Endometrium (tissue), 2 donors: ENCODE measurements around the gene ARL6IP6.
"Not testable (repeated sequence)": the region's sequence is repeated elsewhere in the genome, so short reads cannot be mapped to it uniquely, and the experiment has no call there.

Source experiments
- FAIRE-seq: peaks from 2 replicates; lab custom pipeline; 2012; peaks lifted over from hg19 to GRCh38; lab: Jason Lieb, UNC
- donor health status: control.
- donor health status: control.

ARL6IP6 gene

DNA sequence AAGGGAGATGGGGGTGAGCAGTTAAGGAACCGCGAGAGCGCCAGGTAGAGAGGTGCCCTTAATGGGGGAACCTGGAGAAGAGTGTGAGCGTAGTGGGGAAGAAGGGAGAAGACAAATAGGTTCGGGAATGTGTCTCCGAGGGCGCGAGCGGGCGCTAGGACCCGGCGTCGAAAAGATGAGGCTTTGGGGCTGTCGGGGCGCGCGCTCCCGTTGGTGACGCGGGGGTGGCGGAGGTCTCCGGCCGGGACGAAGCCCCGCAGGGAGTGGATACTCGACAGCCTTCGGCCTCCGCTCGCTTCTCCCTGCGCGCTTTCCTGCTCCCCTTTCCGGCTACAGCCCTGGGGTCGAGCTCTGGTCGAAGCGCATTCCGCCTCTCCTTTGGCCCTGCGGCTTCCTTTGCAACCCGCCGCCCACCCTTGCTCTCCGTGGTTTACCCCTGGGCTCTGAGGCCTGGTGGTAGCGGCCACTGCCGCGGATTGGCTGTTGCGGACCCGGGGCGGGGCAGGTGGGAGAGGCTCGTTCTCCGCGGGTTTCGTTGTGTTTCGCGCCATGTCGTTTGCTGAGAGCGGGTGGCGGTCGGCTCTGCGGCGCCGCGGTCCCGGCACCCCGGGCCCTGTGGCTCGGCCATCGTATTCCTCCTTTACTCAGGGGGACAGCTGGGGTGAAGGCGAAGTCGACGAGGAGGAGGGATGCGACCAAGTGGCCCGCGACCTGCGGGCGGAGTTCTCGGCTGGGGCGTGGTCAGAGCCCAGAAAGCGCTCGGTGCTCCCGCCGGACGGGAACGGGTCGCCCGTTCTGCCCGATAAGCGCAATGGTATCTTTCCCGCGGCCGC is at the start of gene ARL6IP6:
TSS of gene ARL6IP6 (plus strand) at position 545 of the 833 bp plus-strand sequence. CDS start at position 550, 5 bp downstream.
- peak; percentile 12 for FAIRE-seq

DNA sequence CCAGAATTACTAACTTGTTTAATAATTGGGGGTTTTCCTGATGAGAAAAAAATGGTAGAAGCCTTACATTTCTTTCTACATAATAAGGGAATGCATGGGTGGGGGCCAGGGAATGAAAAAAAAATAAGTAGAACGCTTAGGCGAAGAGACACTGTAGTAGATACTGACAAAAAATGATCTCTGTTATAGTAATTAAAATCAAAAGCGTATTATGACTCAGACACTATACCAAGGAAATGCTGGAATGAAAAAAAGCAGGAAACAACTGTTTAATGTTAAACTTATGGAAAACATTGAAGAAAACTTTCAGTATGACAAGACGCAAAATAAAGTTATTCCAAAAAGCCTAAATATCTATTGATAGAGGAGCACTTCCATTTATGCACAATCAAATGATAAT is 44.1 kb upstream of the ARL6IP6 start:
- no peak for FAIRE-seq

DNA sequence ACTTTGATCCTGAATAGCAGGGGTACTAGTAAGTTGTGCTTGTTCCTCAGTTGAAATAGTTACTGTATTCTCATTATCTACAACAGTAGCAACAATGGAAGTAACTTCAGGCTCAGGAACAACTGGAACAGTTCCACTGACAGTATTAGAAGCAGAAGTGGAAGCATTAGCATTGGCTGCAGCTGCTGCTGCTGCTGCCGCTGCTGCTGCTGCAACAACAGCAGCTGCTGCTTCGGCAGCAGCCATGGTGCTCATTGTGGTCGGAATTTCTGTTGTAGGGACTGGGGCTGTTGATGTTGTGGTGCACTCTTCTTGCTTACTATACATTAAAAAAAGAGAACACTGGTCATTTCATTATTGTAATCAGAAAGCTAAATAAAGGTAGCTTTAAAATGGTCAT is 42.0 kb upstream of the ARL6IP6 start:
- FAIRE-seq, result no peak

DNA sequence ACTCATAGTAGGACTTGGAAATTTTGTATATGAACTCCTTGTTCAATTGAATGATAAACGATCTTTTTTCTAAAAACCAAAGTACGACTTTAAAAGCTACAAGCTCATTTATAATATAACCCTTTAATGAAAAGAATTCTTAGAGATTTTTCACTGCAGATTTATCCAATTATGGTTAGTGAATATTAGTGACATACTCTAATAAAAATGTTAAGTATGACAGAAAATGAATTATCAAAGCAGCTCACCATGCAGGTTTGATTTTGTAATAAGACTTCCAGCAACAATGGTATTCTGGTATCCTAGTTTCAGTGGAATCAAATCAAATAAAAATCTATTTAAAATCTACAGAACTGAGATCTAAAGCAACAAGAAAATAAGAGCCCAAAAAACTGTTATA is 39.6 kb upstream of the ARL6IP6 start:
- no peak for FAIRE-seq

DNA sequence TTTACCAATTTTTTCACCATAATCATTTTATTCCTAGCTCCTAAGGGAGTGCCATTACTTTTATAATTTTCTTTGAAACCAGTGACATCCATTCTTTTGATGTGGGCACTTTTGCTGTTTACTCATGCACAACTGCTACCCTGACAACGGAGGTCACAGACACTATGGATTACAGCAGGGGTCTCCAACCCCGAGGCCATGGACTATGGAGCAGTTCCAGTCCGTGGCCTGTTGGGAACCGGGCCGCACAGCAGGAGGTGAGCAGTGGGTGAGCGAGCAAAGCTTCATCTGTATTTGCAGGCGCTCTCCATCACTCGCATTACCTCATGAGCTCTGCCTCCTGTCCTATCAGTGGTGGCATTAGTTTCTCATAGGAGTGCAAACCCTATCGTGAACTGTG is 35.8 kb upstream of the ARL6IP6 start:
- no peak for FAIRE-seq

DNA sequence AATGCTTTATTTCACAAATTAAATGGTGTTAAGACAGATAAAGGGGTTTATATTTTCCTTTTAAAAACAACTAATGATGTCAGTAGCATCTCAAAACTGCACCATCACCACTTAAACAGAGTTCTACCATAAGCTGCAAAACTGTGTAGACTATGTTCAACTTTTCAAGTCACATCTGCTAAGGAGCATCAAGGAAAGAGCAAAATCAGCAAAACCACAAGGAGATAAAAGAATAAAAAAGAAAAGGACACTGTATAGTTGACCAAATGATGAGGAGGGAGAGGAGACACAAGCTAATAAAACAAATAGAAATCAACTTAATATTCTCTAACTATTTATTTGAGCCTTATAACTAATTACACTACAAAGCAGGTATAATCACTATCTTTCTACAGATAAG is 35.0 kb upstream of the ARL6IP6 start:
- no peak for FAIRE-seq

DNA sequence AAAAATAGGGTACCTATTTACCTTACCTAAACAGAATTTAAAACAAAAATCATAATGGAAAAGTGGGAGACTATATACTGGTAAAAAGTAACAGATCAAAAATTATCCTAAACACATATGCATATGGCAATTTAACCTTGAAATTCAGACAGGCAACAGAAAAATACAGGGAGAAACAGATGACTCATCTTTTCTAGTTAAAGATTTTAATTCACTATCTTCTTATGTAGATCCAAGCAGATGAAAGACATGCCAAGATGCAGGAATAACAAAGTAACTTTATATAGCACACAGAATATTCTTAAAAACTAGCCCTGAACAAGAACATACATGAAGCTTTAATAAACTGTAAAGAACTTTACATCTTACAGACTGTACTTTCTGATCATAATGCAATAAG is 32.1 kb upstream of the ARL6IP6 start:
- FAIRE-seq, result no peak

DNA sequence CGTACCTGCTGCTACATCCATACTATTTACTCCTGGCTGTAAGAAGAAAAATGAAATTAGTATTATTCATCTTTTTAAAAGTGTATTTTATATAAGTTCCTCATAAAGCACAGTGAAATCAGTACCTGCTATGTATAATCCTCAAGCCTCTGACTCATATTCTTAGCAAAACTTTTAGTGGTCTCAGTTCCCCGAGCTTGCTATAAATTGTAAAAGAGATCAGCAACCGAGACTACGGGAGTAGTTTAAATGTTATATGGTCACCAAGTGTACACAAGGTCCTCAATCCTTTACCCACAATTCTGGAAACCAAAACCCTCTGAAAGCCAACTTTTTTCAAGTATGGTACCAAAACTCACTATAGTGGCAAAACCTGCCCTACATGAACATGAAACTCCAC is 25.4 kb upstream of the ARL6IP6 start:
- FAIRE-seq, result no peak

DNA sequence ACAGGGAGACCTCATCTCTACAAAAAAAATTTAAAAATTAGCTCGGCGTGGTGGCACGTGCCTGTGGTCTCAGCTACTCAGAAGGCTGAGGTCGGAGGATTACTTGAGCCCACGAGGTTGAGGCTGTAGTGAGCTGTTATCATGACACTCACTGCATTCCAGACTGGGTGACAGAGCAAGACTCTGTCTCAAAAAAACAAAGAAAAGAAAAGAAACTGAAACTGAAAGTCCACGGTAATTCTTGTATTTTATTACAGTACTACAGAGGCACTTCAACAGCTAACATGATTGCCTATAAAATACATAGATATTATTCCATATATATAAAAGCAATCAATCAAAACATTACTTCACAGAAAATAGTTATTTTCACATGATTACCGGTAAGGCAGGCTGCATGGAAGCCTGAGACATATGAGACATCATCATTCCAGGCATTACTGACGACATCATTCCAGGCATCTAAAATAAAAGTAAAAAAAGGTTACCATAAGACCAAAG is 24.2 kb upstream of the ARL6IP6 start:
- no peak for FAIRE-seq

DNA sequence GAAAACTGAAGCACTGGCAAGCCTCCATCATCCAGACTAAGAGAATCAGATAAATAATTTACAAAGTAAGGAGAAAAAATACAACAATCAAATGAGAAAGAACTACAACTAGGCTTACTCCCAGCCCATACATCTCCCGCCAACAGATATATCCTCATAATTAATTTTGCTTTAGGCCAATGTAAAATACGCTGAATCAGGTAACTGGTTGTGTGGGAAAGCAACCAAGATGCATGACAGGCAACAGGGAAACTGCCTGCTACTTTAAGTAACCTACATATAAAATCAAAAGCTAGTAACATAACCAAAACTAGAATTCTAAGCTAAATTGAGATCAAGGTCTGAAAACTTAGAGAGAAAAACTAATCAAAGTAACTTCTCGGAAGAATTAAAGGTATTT is 22.7 kb upstream of the ARL6IP6 start:
- FAIRE-seq, result no peak

DNA sequence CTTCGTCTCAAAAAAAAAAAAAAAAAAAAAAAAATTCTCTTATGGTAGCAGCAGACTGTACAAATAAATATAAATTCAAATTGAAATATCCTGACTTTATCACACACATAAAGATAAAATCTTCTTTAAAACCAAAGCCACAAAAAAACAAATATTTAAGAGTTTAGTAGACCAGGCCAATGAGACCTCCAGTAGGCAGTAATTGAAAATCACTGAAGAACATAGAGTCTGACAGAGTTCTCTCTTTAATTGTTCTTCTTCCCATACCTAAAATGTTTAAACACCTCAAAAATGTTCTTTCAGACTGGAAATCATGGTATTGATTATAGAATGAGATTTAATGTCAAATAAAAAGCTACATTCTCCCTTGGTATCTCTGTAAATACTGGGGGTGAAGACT is 21.9 kb upstream of the ARL6IP6 start:
- peak; percentile 51 for FAIRE-seq

DNA sequence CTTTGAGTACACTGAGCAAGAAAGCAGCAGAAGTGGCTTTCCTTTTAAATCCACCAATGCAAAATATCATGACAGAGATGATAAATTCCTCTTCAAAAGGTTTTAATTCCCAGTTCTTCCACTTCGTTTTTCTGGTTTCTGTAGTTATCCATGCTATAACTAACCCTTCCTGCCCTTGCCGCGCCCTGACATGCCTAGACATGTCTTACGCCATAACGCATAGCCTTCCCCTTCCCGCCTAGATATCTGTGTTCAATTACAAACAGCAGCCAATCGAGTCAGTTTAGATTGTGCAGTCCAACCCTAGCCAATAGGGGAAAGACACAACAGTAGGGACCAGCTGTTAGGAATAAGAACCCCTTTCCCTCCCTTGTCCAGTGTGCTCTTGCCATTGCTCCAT is 17.2 kb upstream of the ARL6IP6 start:
- no peak for FAIRE-seq

DNA sequence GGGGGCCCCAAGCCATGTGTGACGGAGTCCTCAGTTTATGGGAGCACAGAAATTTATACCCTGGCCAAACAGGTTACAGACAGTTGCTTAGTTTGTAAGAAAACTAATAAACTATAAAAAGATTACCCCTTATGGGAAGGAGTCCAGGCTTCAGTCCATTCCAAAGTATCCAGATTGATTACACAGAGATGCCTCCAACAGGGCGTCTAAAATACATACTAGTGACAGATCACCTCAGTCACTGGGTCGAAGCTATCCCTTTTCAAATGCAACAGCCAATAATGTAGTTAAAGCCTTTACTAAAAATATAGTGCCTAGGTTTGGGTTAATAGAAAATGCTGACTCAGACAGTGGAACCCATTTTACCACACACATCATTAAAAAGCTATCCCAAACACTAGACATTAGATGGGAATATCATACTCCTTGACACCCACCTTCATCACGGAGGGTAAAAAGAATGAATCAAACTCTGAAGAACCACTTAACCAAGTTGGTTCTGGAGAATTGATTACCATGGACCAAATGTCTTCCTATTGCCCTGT is 11.9 kb upstream of the ARL6IP6 start:
- FAIRE-seq, result no peak

DNA sequence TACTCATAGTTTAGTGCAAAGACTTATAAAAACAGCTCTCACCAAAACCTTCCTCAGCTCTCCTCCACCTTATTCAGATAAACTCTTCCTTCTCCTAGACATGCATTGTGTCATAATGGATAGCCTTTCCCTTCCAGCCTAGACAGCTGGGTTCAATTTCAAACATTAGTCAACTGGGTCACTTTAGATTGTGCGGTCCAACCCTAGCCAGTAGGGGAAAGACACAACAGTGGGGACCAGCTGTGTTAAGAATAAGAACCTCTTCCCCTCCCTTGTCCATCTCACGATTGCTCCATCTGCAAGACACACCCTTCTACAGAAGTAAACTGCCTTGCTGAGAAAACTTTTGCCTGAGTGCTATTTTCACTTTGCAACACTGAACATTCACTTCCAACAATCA is 9.7 kb upstream of the ARL6IP6 start:
- FAIRE-seq, result no peak

DNA sequence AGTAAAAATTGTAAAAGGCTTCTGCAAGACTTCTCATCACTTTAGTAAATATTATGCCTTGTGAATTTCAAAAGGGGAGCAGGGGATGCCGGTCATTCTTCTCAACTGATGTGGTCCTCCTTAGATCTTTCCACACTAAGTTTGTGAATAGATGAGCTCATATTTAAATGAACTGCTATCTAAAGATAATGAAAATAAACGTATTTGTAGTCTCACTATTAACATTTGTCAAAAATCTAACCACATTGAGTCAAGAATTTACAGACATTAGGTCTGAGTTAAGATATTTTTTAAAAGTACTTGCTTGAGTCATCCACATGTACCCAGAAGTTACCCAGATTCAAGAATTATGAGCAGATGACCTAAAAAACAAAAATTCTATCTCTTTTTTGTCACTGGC is 7.7 kb upstream of the ARL6IP6 start:
- FAIRE-seq, result no peak

DNA sequence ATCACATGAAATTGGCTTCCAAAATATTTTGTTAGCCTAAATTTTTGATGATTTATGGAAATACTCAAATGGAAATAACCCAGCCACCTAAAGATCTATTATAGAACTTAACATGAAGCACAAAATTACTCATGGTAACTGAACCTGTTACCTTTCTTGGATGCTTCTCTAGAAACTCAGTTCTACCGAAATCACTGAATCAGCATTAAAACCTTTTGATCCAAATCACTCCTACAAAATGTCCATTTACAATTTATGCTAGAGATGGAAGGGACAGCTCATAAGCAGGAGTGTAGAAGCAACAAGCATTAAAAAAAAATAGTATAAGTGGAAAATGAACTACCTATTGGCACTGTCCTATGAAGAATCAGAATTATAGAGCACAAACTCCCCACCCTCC is 3.3 kb upstream of the ARL6IP6 start:
- no peak for FAIRE-seq

DNA sequence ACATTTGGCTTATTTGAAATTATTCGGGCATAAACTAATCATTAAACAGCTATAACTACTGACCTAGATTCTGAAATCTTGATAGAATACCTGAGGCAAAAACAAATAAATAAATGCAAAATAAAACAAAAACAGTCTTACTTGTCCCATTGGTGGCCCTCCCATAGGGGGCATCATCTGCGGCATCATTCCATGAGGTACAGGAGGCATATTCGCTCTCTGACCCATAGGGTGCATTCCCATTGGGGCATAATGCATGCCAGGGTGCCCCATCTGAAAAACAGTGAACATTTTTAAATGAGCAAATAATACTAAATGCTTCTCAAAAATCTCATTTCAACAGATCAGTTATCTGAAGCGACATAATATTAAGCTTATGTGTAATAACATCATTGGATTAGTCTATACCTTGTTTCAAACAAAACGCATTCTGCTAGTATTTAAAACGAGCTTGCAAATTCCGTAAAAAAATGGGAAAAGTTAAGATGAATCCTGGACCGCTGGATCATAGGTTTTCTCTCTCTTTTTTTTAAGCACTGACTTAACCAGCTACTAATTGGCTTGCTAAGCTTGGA is 2.5 kb upstream of the ARL6IP6 start:
- FAIRE-seq, result no peak

DNA sequence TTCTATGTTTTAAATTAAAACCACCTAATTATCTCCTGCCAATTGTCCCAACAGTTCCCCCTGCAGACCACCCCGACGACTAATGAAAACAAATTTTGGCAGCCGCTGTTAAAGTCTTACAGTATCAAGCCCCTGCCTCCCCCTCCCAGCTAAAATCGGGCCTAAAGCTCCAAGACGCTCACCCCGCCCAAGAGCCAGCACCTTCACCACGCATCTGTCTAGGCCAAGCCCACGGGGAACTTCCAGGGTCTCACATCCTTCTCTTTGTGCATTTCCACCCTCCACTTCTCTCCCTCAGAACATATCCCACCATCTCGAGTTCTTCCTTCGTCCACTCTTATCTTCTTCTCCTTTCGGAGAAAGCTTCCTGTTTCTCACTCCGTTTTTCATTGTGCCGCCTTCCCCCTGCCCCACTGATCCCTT is 1.6 kb upstream of the ARL6IP6 start:
- FAIRE-seq, result no peak

DNA sequence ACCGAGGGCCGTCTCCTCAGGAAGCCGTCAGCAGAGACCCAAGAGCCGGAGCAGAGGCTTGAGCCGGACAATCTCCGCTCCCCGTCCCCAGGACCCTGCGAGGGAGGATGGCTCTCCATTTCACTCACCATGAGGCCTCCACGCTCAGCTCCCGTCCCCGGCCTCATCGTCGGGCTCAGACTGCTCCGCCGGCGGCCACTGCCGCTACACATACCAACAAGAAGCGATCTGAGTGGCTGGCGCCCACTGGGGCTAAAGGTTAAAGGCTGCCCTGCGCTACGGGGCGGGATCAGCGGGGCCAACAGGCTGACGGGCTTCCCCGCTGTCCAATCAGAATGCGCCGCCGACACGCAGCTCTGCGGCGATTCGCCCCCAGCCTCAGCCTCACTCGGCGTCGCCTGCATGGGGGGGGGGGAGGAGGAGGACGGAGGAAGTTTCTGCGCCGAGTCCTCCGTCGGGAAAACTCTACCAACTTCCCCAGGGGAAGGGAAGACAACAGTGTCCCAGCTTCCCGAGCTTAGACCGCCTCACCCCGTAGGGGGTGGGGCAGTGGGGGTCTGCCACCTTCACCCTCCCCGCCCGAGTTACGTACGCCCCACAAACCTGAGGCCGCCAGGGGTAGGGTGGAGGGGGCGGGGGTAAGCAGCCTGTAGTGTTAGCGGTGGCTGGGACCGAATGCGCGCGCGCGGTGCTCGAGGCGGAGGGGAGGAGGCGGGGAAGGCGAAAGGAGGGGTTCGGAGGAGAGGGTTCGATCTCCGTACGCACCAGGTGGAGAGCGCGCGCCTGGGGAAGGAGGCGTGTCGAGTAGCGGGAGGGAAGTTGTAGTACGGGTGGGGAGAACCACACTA is 968 bp upstream of the ARL6IP6 start, which contains the start of gene PRPF40A:
TSS of gene PRPF40A (minus strand) at position 234 of the 848 bp plus-strand sequence. CDS start at position 212, 22 bp downstream.
- FAIRE-seq, result peak; percentile 95

DNA sequence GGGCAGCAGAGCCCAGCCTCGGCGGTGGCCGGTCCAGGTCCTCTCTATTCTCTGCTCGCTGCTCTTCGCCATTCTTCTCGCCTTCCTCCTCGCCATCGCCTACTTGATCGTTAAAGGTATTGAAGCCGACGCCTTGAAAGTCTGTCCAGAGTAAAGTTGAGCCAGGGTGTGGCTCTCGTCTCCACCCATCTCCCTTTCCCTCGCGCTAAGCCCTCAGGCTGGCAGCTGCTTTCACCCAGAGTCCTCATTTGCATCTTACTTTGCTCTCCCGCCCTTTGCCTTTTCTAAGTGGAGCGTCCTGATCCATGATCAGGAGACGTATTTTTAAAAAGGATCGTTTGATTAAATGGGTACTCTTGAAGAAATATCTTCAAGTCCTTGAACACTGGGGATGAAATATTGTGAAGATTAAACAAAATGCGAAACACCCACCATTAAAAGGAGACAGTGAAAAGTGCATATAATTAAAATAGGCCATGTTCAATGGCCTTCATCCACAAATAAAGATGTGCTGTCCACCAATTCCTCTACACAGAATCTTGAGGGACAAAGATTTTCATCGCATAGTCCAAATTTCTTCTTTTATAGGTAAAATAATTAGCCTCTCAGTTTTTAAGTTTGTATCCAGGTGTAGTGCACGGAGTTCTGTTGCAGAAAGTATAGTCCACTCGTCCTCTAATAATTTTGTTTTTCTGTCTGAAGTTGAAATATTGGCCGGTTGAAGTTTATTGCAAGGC is 657 bp downstream of the ARL6IP6 start:
- FAIRE-seq, result no peak

DNA sequence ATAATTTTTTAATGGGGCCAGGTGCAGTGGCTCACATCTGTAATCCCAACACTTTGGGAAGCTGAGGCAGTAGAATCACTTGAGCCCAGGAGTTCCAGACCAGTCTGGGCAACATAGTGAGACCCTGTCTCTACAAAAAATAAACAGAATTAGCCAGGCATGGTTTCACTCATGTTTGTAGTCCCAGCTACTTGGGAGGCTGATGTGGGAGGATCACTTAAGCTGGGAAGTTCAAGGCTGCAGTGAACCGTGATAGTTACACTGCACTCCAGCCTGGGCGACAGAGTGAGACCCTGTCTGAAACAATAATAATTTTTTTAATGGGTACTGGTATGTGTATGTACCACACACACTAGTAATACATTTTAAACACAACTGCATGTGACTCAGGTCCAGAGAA is 2.4 kb downstream of the ARL6IP6 start:
- no peak for FAIRE-seq

DNA sequence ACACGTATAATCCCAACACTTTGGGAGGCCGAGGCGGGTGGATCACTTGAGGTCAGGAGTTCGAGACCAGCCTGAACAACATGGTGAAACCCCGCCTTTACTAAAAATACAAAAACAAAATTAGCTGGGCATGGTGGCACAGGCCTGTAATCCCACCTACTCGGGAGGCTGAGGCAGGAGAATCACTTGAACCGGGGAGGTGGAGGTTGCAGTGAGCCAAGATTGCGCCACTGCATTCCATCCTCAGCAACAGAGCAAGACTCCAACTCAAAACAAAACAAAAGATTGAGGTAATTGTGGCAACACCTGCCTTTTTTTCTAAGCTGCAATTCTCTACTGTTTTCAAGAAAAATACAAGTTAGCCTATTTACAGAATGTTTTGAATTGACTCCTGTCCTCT is 4.2 kb downstream of the ARL6IP6 start:
- FAIRE-seq, result not testable (repeated sequence)
